AG04449 (cell line): ENCODE data around the gene MSMP.

Experiments
- CTCF ChIA-PET: fragments of 350-600 bp; formaldehyde crosslinking; extraction: SDS; loops from one replicate; lab custom pipeline; 2021; ENCODE audit warnings: antibody characterized with exemption; lab: Yijun Ruan, JAX
- POLR2A ChIA-PET: fragments of 400-600, 350-600 bp; formaldehyde crosslinking; extraction: SDS; loops from one replicate; lab custom pipeline; 2020; ENCODE audit warnings: antibody characterized with exemption, inconsistent platforms; lab: Yijun Ruan, JAX
- DNase-seq: peaks from one replicate; pipeline ENCODE4 v3.0.0-alpha.2; 2010; ENCODE audit warnings: low read depth, low spot score
- H3K4me3 ChIP-seq: 2 replicates; pipeline ENCODE4 v1.5.1; 2011; ENCODE audit warnings: low read depth, mild to moderate bottlenecking, control low read depth, low read length
- TF ChIP-seq, protein P1 (sequence below): IDR thresholded peaks from one replicate; pipeline ENCODE4 v1.5.1; 2011; ENCODE audit warnings: mild to moderate bottlenecking, moderate library complexity, low read length, control low read depth, inconsistent platforms; ENCODE audit not compliant: insufficient read depth; ENCODE audit errors: missing control alignments

Gene MSMP

GRCh38 chr9:35740243-35740642 is 13.8 kb downstream of the MSMP start:
- DNase-seq: no peak
- CTCF ChIA-PET: interaction anchor here (0.7 to 7.0 kb wide), 3 partner anchors 6 to 142 kb away, joined by 3 to 130 read pairs (median 3); partner anchors contain the start of genes GBA2 and RGP1
- TF ChIP-seq, protein P1, sequence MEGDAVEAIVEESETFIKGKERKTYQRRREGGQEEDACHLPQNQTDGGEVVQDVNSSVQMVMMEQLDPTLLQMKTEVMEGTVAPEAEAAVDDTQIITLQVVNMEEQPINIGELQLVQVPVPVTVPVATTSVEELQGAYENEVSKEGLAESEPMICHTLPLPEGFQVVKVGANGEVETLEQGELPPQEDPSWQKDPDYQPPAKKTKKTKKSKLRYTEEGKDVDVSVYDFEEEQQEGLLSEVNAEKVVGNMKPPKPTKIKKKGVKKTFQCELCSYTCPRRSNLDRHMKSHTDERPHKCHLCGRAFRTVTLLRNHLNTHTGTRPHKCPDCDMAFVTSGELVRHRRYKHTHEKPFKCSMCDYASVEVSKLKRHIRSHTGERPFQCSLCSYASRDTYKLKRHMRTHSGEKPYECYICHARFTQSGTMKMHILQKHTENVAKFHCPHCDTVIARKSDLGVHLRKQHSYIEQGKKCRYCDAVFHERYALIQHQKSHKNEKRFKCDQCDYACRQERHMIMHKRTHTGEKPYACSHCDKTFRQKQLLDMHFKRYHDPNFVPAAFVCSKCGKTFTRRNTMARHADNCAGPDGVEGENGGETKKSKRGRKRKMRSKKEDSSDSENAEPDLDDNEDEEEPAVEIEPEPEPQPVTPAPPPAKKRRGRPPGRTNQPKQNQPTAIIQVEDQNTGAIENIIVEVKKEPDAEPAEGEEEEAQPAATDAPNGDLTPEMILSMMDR: no peak
- H3K4me3 ChIP-seq: no peak overlapping the region
- POLR2A ChIA-PET: interaction anchor here (0.7 to 1.5 kb wide), 2 partner anchors 11 to 50 kb away, joined by 3 to 6 read pairs; partner anchors contain the start of gene TPM2

DNA sequence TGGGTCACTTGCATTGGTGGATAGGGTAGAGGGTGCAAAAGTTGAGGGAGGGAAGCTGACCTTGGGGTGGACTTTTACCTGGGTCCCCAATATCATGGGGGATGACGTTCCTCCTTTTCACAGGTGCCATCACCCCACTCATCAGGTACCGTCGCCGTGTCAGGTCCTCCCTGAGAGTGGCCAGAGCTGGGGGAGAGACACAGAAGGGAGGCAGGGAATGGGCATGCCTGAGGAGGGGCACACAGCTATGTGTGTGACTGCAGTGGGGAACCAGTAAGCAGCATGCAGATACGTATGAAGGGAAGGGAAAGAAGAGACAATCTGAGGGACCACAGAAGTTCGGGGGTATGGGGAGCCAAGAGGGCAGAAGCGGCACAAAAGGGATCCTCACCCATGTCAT is 15.2 kb downstream of the MSMP start:
- CTCF ChIA-PET: interaction anchor here (0.8 to 7.0 kb wide), 4 partner anchors 8 to 77 kb away, joined by 3 to 130 read pairs (median 4); partner anchors contain the start of genes GBA2 and RGP1
- no peak overlapping the region for H3K4me3 ChIP-seq

GRCh38 chr9:35738186-35738585 is 15.9 kb downstream of the MSMP start:
- no peak for DNase-seq
- no peak overlapping the region for H3K4me3 ChIP-seq
- TF ChIP-seq, protein P1: no peak
- CTCF ChIA-PET: interaction anchor here (0.9 to 7.0 kb wide), 5 partner anchors 8 to 80 kb away, joined by 3 to 130 read pairs (median 4); partner anchors contain the start of genes CCDC107, GBA2, RGP1 and RMRP
- POLR2A ChIA-PET: no interaction called here

More for the DNA sequence above, 15.2 kb downstream of the MSMP start:
- POLR2A ChIA-PET: interaction anchor here (1.5 kb wide), 1 partner anchor 10 kb away, joined by 6 read pairs; no protein-coding TSS in a partner anchor
- no peak for DNase-seq
- TF ChIP-seq, protein P1: no peak

GRCh38 chr9:35737143-35737542 is 16.9 kb downstream of the MSMP start:
- TF ChIP-seq, protein P1: no peak
- ChIA-PET POLR2A (no interaction called here), CTCF (interaction anchor here (1.0 to 7.0 kb wide), 6 partner anchors 9 to 145 kb away, joined by 3 to 130 read pairs (median 6); partner anchors contain the start of genes CCDC107, GBA2, RGP1 and RMRP)
- H3K4me3 ChIP-seq: no peak overlapping the region
- no peak for DNase-seq

DNA sequence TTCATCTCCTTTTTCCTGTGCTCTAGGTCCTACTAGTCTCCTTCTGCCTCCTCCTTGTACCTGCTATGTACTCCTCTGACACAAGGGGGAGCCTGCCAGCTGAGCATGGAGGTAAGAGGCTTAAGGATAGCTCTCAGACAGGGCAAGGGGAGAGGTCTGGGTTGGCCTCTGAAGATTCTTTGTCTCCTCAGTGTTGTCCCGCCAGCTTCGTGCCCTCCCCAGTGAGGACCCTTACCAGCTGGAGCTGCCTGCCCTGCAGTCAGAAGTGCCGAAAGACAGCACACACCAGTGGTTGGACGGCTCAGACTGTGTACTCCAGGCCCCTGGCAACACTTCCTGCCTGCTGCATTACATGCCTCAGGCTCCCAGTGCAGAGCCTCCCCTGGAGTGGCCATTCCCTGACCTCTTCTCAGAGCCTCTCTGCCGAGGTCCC is 17.9 kb downstream of the MSMP start:
- CTCF ChIA-PET: interaction anchor here (0.6 to 7.0 kb wide), 16 partner anchors 10 to 147 kb away, joined by 3 to 130 read pairs (median 4); partner anchors contain the start of genes GBA2 and RGP1
- POLR2A ChIA-PET: interaction anchor here (1.0 to 2.0 kb wide), 2 partner anchors 12 to 46 kb away, joined by 3 to 9 read pairs; partner anchors contain the start of genes GBA2 and RGP1

More for the DNA sequence above, 17.9 kb downstream of the MSMP start:
- TF ChIP-seq, protein P1: peak; percentile 95
- no peak for DNase-seq
- no peak overlapping the region for H3K4me3 ChIP-seq
